Mammary epithelial cell (primary cell): Measurements from ENCODE around the gene RTP3.

Source experiments
- EZH2 ChIP-seq: IDR thresholded peaks from 2 replicates; pipeline ENCODE4 v1.6.1; 2012; ENCODE audit warnings: low read length, inconsistent platforms, borderline replicate concordance
- TF ChIP-seq, protein P1 (sequence below), 2 donors: IDR thresholded peaks in 1 of 2; conservative IDR thresholded peaks in 1 of 2; 2 replicates each; pipeline ENCODE4 v1.5.1; 2011 to 2012; ENCODE audit warnings: inconsistent platforms in 2 of 2, low read length in 2 of 2, mild to moderate bottlenecking in 2 of 2, control low read depth in 1 of 2, low read depth in 1 of 2; ENCODE audit not compliant: insufficient read depth in 1 of 2; ENCODE audit errors: extremely low read depth in 1 of 2

- TF ChIP-seq, protein P1, sequence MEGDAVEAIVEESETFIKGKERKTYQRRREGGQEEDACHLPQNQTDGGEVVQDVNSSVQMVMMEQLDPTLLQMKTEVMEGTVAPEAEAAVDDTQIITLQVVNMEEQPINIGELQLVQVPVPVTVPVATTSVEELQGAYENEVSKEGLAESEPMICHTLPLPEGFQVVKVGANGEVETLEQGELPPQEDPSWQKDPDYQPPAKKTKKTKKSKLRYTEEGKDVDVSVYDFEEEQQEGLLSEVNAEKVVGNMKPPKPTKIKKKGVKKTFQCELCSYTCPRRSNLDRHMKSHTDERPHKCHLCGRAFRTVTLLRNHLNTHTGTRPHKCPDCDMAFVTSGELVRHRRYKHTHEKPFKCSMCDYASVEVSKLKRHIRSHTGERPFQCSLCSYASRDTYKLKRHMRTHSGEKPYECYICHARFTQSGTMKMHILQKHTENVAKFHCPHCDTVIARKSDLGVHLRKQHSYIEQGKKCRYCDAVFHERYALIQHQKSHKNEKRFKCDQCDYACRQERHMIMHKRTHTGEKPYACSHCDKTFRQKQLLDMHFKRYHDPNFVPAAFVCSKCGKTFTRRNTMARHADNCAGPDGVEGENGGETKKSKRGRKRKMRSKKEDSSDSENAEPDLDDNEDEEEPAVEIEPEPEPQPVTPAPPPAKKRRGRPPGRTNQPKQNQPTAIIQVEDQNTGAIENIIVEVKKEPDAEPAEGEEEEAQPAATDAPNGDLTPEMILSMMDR (conservative IDR thresholded peaks at IDR 0.05 in 1 of 2, IDR thresholded peaks at IDR 0.05 in 1 of 2; ENCODE audit: extremely low read depth in 1 of 2, insufficient read depth in 1 of 2, low read depth in 1 of 2, low read length in 2 of 2), result no peak
- TF ChIP-seq EZH2, result no peak
These were observed 34.5 kb upstream of the RTP3 start for GRCh38 chr3:46463120-46463867.
